SK-N-MC (cell line): ENCODE results near the gene PNO1.

Experiments used
- DNase-seq: peaks from one replicate; pipeline ENCODE4 v3.0.0-alpha.2; 2011; ENCODE audit warnings: low read depth, low spot score
- H3K27ac ChIP-seq: fragments of 200-600 bp; sonication (generic); 2 replicates; pipeline ENCODE4 v1.5.1; 2016; ENCODE audit warnings: mixed run types
- H3K36me3 ChIP-seq: fragments of 200-600 bp; sonication (generic); 2 replicates; pipeline ENCODE4 v1.6.1; 2017; ENCODE audit warnings: antibody characterized with exemption, low read length, mixed read lengths; ENCODE audit not compliant: insufficient read depth
- H3K4me3 ChIP-seq: fragments of 200-600 bp; sonication (generic); 2 replicates; pipeline ENCODE4 v1.5.1; 2016
- H3K9ac ChIP-seq: fragments of 200-600 bp; sonication (generic); 2 replicates; pipeline ENCODE4 v1.8.0; 2017; ENCODE audit warnings: mixed run types, mixed read lengths; ENCODE audit not compliant: insufficient read length
- H3K9me3 ChIP-seq: fragments of 200-600 bp; sonication (generic); 2 replicates; pipeline ENCODE4 v1.6.1; 2017; ENCODE audit warnings: low read depth, mild to moderate bottlenecking, antibody characterized with exemption, low read length, moderate library complexity, mixed read lengths
- EZH2 ChIP-seq: fragments of 200-600 bp; sonication (generic); IDR thresholded peaks from one replicate; pipeline ENCODE4 v1.6.1; 2017; ENCODE audit warnings: antibody characterized with exemption
- FOXP2 ChIP-seq: optimal IDR thresholded peaks from 2 replicates; pipeline ENCODE3; 2011; ENCODE audit warnings: mild to moderate bottlenecking, moderate library complexity; ENCODE audit not compliant: insufficient read depth; ENCODE audit errors: extremely low read length, control extremely low read depth
- POLR2AphosphoS5 ChIP-seq: IDR thresholded peaks from 2 replicates; pipeline ENCODE4 v1.6.1; 2012; ENCODE audit warnings: mild to moderate bottlenecking, low read depth, low read length, borderline replicate concordance

The PNO1 gene

DNA sequence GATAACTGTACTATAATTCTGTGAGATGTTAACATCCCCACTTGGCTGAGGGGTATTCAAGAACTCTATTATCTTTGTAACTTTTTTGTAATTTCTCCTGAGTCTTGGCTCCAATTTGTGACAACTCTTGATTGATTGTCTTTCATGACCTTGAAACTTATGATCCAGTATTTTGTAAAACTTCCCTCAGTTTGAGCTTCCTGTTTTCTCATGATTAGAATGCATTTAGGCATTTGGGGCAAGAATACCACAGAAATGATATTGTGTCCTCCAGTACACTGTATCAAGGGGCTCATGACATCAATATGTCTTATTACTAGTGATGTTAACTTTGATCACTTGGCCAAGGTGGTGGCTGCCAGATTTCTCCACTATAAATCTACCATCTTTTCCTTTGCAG is 37.4 kb downstream of the PNO1 start:
- Histone ChIP-seq H3K36me3 (peaks cover 17% of the 10 kb centered on the region), H3K9me3 (no peaks in the 10 kb centered on the region), H3K4me3 (no peak overlapping the region), H3K9ac (no peak overlapping the region), H3K27ac (peak overlapping the region; percentile 25; the same call in 1 of the 2 replicates)
- TF ChIP-seq POLR2AphosphoS5 (no peak), FOXP2 (no peak), EZH2 (no peak)
- no peak for DNase-seq

DNA sequence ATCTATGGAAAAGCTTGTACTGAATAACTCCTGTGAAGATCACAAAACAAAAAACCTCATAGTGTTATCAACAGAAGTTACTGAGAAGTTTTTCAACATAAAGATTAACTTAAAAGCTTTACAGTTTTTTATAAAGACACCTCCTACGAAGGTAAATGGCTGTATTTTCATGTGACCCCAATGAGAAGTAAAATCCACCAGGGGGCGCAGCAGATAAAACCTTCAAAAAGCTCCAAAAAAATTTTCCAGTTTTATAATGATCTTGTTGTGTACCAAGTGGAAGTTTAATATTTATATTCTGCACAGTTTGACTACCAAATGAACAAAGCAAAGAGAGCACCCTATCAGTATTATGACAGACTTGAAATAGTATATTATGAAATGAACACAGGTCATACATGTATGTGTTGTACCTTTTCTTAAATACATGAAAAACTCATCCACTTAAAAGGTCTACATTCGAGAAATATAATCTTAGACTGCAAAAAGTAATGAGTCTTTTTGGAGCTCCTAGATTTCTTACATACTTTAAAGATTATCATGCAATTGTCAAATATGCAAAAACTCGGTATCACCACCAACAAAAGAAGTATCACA is 38.5 kb downstream of the PNO1 start:
- H3K36me3 ChIP-seq: peaks cover 20% of the 10 kb centered on the region
- no peak for TF ChIP-seq FOXP2
- TF ChIP-seq EZH2: no peak
- H3K4me3 ChIP-seq: no peak overlapping the region
- no peak overlapping the region for H3K9ac ChIP-seq
- DNase-seq: no peak
- H3K27ac ChIP-seq: no peak overlapping the region
- H3K9me3 ChIP-seq: no peaks in the 10 kb centered on the region

DNA sequence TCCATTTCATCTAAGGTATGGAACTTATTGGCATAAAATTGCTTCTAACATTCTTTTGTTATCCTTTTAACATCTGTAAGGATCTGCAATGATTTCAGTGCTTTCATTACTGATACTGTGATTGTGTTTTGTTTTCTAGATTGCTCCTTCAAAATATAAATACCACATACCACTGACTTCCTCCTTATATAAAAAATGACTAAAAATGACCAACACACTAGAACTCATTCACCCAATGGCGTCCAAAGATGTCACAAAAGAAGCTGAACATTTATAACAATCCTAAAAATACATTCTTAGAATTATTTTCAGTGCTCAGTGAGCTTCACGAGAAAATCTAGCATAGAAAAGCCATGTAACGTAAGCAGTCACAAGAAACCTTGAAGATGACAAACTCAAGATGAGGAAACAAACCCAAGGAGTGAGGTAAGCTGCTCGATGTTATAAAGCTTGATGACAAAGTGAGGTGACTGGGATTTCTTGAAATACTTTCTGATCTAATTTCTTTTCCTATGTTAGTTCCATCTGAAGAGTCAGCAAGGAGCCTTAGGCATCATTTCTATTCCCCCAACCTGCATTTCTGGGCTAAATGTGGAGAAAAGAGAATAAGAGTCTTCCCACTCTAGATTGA is 42.6 kb downstream of the PNO1 start:
- H3K27ac ChIP-seq: peak overlapping the region; percentile 77; the same call in 1 of the 2 replicates

DNA sequence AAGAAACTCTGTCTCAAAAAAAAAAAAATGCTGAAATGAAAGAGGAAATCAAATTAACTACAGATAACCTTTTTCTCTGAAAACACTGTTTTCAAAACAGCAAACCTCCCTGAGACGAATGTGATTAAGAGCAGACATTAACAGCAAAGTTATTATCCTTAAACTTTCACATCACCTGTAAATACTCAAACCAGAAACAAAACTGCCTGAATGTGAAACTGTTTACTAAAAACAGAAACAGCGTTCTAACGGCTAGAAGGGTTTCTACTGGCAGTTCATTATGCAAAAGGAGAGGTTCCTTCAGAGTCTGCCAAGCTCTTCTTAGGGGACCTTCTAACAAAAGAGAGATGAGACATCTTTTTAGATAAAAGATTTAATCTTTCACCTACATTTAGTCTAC is 45.9 kb downstream of the PNO1 start:
- Histone ChIP-seq H3K27ac (0 out of 2 replicates have a peak overlapping the region, but pooled peaks have one; percentile 1), H3K36me3 (peaks cover 30% of the 10 kb centered on the region), H3K9ac (no peak overlapping the region), H3K4me3 (no peak overlapping the region), H3K9me3 (no peaks in the 10 kb centered on the region)
- TF ChIP-seq POLR2AphosphoS5 (no peak), EZH2 (no peak), FOXP2 (no peak)
- no peak for DNase-seq

More for the DNA sequence above, 42.6 kb downstream of the PNO1 start:
- no peak for DNase-seq
- peaks cover 33% of the 10 kb centered on the region for H3K36me3 ChIP-seq
- H3K9me3 ChIP-seq: no peaks in the 10 kb centered on the region
- no peak overlapping the region for H3K9ac ChIP-seq
- H3K4me3 ChIP-seq: no peak overlapping the region
- TF ChIP-seq EZH2 (no peak), POLR2AphosphoS5 (no peak), FOXP2 (no peak)

DNA sequence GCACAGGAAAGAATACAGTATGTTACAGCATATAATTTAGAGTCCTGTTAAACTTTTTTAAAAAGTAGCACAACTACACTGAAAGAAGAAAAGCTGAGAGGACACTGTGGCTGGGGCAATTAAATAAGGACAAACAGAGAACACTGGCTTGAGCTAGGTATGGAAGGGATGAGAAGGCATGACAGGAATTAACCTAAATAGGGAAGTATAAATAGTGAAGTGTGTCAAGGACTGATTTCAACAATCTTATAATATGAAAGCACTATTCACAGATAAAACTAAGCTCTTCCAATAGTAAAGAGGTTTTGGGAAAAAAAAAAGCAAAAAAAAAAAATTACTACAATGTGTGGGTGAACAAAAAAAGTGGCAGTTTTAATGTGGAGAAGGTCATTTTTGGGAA is 49.1 kb downstream of the PNO1 start:
- no peak overlapping the region for H3K27ac ChIP-seq

DNA sequence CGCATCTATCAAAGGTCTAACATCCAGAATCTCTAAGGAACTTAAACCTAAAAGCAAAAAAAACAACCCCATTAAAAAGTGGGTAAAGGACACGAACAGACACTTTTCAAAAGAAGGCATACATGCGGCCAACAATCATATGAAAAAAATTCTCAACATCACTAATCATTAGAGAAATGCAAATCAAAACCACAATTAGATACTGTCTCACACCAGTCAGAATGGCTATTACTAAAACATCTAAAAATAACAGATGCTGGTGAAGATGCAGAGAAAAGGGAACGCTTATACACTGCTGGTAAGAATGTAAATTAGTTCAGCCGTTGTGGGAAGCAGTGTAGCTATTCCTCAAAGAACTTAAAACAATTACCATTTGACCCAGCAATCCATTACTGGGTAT is 56.7 kb downstream of the PNO1 start:
- Histone ChIP-seq H3K4me3 (no peak overlapping the region), H3K9me3 (no peaks in the 10 kb centered on the region), H3K36me3 (peaks cover 49% of the 10 kb centered on the region), H3K9ac (no peak overlapping the region), H3K27ac (no peak overlapping the region)
- no peak for TF ChIP-seq FOXP2
- DNase-seq: no peak

More for the DNA sequence above, 49.1 kb downstream of the PNO1 start:
- DNase-seq: no peak
- no peaks in the 10 kb centered on the region for H3K9me3 ChIP-seq
- H3K9ac ChIP-seq: no peak overlapping the region
- TF ChIP-seq FOXP2 (no peak), POLR2AphosphoS5 (no peak)
- no peak overlapping the region for H3K4me3 ChIP-seq
- H3K36me3 ChIP-seq: peaks cover 36% of the 10 kb centered on the region

DNA sequence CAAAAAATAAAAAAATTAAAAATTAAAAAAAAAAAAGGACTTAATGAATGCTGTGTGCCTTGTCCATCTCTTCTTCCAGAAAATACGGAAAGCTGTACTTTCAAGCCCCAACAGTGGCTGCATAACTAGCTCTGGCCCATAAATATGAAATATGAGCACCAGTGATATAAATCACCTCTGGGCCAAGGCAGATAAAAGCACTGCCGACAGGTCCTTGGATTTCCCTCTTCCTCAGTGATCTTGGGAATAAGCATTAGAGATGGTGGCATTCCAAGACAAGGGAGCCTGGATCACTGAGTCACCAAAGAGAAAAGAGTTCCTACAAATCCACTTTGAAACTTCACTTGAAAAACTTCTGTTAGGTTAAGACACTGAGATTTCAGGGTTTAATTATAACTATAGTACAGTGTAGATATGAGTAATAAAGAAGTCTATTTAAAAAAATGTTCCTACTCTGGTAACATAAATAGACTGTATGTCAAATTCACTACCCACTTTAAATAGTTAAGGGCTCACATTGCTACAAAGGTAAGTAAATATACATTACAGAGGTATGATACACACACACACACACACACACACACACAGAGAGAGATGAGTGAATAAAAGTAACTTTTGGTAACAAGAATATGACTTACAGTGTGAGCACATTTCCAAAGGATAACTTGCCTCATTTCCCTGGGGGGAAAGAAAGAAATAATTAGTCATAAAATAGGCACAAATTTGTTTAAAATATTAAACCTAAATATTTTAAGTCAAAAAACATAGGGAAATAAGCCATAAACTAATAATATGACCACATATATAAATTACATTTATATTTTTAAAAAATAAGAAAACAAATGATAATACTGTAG is 59.0 kb downstream of the PNO1 start:
- H3K27ac ChIP-seq: peak overlapping the region; percentile 44; the same call in 1 of the 2 replicates
- no peak overlapping the region for H3K9ac ChIP-seq
- H3K36me3 ChIP-seq: peaks cover 54% of the 10 kb centered on the region

DNA sequence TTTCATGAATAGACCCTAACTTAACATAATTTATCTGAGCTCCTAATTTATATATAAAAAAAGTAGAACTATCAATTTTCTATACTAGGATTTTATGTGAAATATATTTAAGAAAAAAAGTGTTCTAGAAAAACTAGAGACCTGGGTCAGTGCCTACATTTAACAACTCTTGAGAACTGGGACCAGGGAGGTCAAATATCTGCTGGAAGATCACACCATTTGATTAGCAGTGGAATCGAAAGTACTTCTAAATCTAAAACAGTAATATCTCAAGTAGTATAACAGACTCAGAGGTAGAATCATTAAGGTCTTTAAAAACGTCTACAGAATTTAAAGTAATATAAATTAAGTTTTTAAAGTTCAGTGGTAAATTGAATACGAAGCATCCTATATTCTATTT is 60.0 kb downstream of the PNO1 start:
- Histone ChIP-seq H3K27ac (peak overlapping the region; percentile 47; the same call in 1 of the 2 replicates), H3K9ac (no peak overlapping the region), H3K36me3 (peaks cover 51% of the 10 kb centered on the region), H3K9me3 (peaks cover 4% of the 10 kb centered on the region; the same call in 1 of the 2 replicates), H3K4me3 (no peak overlapping the region)
- TF ChIP-seq EZH2: no peak
- TF ChIP-seq FOXP2: no peak
- TF ChIP-seq POLR2AphosphoS5: no peak
- no peak for DNase-seq

More for the DNA sequence above, 59.0 kb downstream of the PNO1 start:
- TF ChIP-seq FOXP2: no peak
- no peak for TF ChIP-seq EZH2
- TF ChIP-seq POLR2AphosphoS5: no peak
- H3K4me3 ChIP-seq: 0 out of 2 replicates have a peak overlapping the region, but pooled peaks have one; percentile 21
- no peaks in the 10 kb centered on the region for H3K9me3 ChIP-seq
- no peak for DNase-seq
